ENCODE results near the gene IFNA10. TPM values are rescaled to one million over a fixed set of nuclear protein-coding genes. Genes with fewer than 3 reads are reported as not detected.

The IFNA10 gene
- total and polyA plus RNA-seq, 2 of the 4 experiments (the other 2 are of a cell fraction) = not detected

DNA sequence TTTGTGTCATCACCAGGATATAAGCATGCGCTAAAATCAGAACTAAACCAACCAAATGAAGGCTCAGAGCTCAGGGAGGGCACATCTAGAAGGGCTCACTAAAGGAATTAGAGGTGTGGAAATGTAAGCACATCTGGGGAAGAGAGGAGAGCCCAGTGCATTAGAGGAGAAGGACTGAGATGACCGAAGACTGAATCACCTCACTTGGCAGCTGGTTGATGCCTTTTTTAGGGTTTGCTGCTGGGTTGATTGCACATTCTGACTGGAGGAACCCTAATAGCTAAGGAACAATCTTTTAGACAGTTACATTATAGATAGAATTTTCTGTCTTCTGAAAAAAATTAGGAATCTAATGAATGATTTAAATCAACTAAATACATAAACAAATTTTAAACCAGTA is 32.3 kb downstream of the IFNA10 start:
- ATAC-seq (ENCODE audit: low read depth) = no peak
- H3K9me1 ChIP-seq (ENCODE audit: insufficient read depth, low read length) = no peaks in the 10 kb centered on the region
- no peak overlapping the region for H4K8ac ChIP-seq (ENCODE audit: low read depth in 2 of 2, low read length in 2 of 2)
- H3K36me3 ChIP-seq (ENCODE audit: control insufficient read depth, insufficient read depth, low read length) = no peaks in the 10 kb centered on the region
- H4K5ac ChIP-seq (ENCODE audit: low read depth, low read length) = no peak overlapping the region
- intact Hi-C loops (cut with micrococcal nuclease) = no loop called here
- H3K4me2 ChIP-seq (ENCODE audit: low read depth, low read length) = no peak overlapping the region
- no peak for DNase-seq
- H3K4ac ChIP-seq (ENCODE audit: low read depth, low read length) = no peak overlapping the region
- H3K4me3 ChIP-seq (ENCODE audit: insufficient read depth, low read depth, low read length) = no peak overlapping the region
- BruUV-seq (replicated peaks) = no TSS peak
- no peak overlapping the region for H2AK5ac ChIP-seq (ENCODE audit: low read depth, low read length)
- TF ChIP-seq MAFK (IDR thresholded peaks at IDR 0.05; ENCODE audit: low read depth, low read length) = no peak
- TF ChIP-seq, protein P1, sequence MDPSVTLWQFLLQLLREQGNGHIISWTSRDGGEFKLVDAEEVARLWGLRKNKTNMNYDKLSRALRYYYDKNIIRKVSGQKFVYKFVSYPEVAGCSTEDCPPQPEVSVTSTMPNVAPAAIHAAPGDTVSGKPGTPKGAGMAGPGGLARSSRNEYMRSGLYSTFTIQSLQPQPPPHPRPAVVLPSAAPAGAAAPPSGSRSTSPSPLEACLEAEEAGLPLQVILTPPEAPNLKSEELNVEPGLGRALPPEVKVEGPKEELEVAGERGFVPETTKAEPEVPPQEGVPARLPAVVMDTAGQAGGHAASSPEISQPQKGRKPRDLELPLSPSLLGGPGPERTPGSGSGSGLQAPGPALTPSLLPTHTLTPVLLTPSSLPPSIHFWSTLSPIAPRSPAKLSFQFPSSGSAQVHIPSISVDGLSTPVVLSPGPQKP (IDR thresholded peaks at IDR 0.05; ENCODE audit: borderline replicate concordance, low read depth, low read length) = no peak
- no peaks in the 10 kb centered on the region for H3K79me1 ChIP-seq (ENCODE audit: low read depth in 1 of 2, low read length in 2 of 2)
- dilution Hi-C loops (cut with HindIII; ENCODE audit: low sequenced_read_pairs, unreplicated experiment) = no loop called here
- no peaks in the 10 kb centered on the region for H3K9me3 ChIP-seq (ENCODE audit: control insufficient read depth, insufficient read depth, low read length)
- POLR2A ChIA-PET (ENCODE audit: unreplicated experiment) = no interaction called here
- H3K4me1 ChIP-seq (ENCODE audit: control insufficient read depth, insufficient read depth, low read length) = no peaks in the 10 kb centered on the region
- no peak overlapping the region for H3K27ac ChIP-seq (ENCODE audit: insufficient read depth, low read length)
- no peak overlapping the region for H2BK15ac ChIP-seq (ENCODE audit: low read depth, low read length)
- H2BK5ac ChIP-seq (ENCODE audit: low read depth, low read length, poor library complexity, severe bottlenecking) = no peak overlapping the region
- no peak overlapping the region for H3K56ac ChIP-seq (ENCODE audit: extremely low read depth, insufficient read depth, low read length)
- CTCF ChIA-PET = interaction anchor here (0.6 kb wide), 1 partner anchor 512 kb away, joined by 3 read pairs; no protein-coding TSS in a partner anchor
- no peak overlapping the region for H2AK9ac ChIP-seq (replicated peaks; ENCODE audit: low read depth, low read length, poor library complexity)
- H2BK120ac ChIP-seq (ENCODE audit: low read depth, low read length) = no peak overlapping the region
- H3K23ac ChIP-seq (ENCODE audit: low read depth, low read length) = no peak overlapping the region
- no peak overlapping the region for H3K14ac ChIP-seq (replicated peaks; ENCODE audit: low read depth, low read length)
- H4K91ac ChIP-seq (ENCODE audit: insufficient read depth, low read depth, low read length) = no peak overlapping the region
- no peaks in the 10 kb centered on the region; the same call in 1 of the 2 replicates for H3K27me3 ChIP-seq (ENCODE audit: control insufficient read depth, insufficient read depth, low read length)
- H4K20me1 ChIP-seq (ENCODE audit: insufficient read depth, low read length) = no peaks in the 10 kb centered on the region
- in situ Hi-C loops (cut with MboI; ENCODE audit: low sequenced_read_pairs) = no loop called here
- no peak overlapping the region for H2BK20ac ChIP-seq (ENCODE audit: low read depth, low read length)
- no peak overlapping the region for H3K18ac ChIP-seq (ENCODE audit: low read depth, low read length)
- no CpG with 5 or more reads among the region's 2 CpGs for WGBS, 2 experiments (ENCODE audit: extremely low coverage in 2 of 2, insufficient read length in 1 of 2)
- H3K9ac ChIP-seq (ENCODE audit: low read depth, low read length) = no peak overlapping the region
- no peak overlapping the region for H2AFZ ChIP-seq (replicated peaks; ENCODE audit: low read length, poor library complexity)
